Esophagus squamous epithelium (tissue), 5 donors: ENCODE data around the gene CX3CL1. TPM values are rescaled to one million over a fixed set of nuclear protein-coding genes. Genes with fewer than 3 reads are reported as not detected.

Experiments
- DNase-seq: peaks from one replicate; lab custom pipeline; 2025; lab: John Stamatoyannopoulos, UW
- H3K27ac ChIP-seq, 4 donors: fragments of 200-600 bp; sonication (generic); one replicate each; pipeline ENCODE4 v1.5.1; 2016 to 2019; ENCODE audit warnings: mild to moderate bottlenecking in 1 of 4
- H3K27me3 ChIP-seq, 4 donors: fragments of 200-600 bp; sonication (generic); 1 replicate in 3 of 4; 2 replicates in 1 of 4; pipeline versions ENCODE4 v1.5.1 to v1.6.0; 2017 to 2021; ENCODE audit warnings: antibody characterized with exemption in 1 of 4
- H3K36me3 ChIP-seq, 3 donors: fragments of 200-600 bp; sonication (generic); one replicate each; pipeline ENCODE4 v1.5.1; 2016 to 2019
- H3K4me1 ChIP-seq, 3 donors: fragments of 200-600 bp; sonication (generic); one replicate each; pipeline ENCODE4 v1.5.1; 2017 to 2019
- H3K4me3 ChIP-seq, 4 donors: fragments of 200-600 bp; sonication (generic); 1 replicate in 3 of 4; 2 replicates in 1 of 4; pipeline ENCODE4 v1.5.1; 2016 to 2019; ENCODE audit warnings: mild to moderate bottlenecking in 2 of 4, moderate library complexity in 1 of 4
- H3K9me3 ChIP-seq, 3 donors: fragments of 200-600 bp; sonication (generic); one replicate each; pipeline ENCODE4 v1.5.1; 2016 to 2019
- CTCF ChIP-seq, 6 experiments: fragments of 450-650 bp in 4 of 6; fragments of 200-600 bp in 2 of 6; sonication (generic) in 2 of 6; IDR thresholded peaks; one replicate each; pipeline ENCODE4 v1.5.1; 2016 to 2019; ENCODE audit warnings: antibody characterized with exemption in 6 of 6, mild to moderate bottlenecking in 4 of 6, moderate library complexity in 4 of 6
- POLR2A ChIP-seq, 4 donors: fragments of 450-650 bp; IDR thresholded peaks; one replicate each; pipeline ENCODE4 v1.6.1; 2017; ENCODE audit warnings: antibody characterized with exemption in 4 of 4, mild to moderate bottlenecking in 4 of 4, moderate library complexity in 3 of 4
- WGBS, 2 donors: methylation state at CpG; one replicate each; pipeline ENCODE4 v1.1.5; 2018; 5-methylcytosine and 5-hydroxymethylcytosine counted together
- intact Hi-C: fragments of 100-400 bp; cut with DNase I; formaldehyde crosslinking; loops from one replicate; pipeline ENCODE4 v1.15.0; 2022
- small RNA-seq, 4 donors: library from RNA; depleted of rRNA; stranded (forward); fragments of <200 nt; gene quantifications; one replicate each; pipeline ENCODE3, GENCODE V24; 2016
- total RNA-seq, 4 donors: library from RNA; depleted of rRNA; stranded (reverse); fragments of >200 nt; gene quantifications; one replicate each; pipeline ENCODE4 v1.1.0, GENCODE V29; 2016
- donor health status: DM: yes; HTN: yes; CAD: no.

Gene CX3CL1
- total RNA-seq, 4 donors from 2014 or later, result 3.3 to 14.8 (median 7.4) TPM

- Histone ChIP-seq H3K27me3 (no peaks in the 10 kb centered on the region), H3K4me3 (no peak overlapping the region), H3K9me3 (no peaks in the 10 kb centered on the region), H3K27ac (no peak overlapping the region), H3K36me3 (peaks cover 23 to 100% (median 56%) of the 10 kb centered on the region in 3 donors), H3K4me1 (no peaks in the 10 kb centered on the region)
- 94 to 100% methylated on average over 2 of the region's 2 CpGs for WGBS, 2 donors
- TF ChIP-seq CTCF (IDR thresholded peaks at IDR 0.05) (no peak), POLR2A (IDR thresholded peaks at IDR 0.05) (no peak)
- intact Hi-C loops, result no loop called here
- no peak for DNase-seq
Measured at GRCh38 chr16:57434003-57434402, 61.7 kb downstream of the CX3CL1 start.

Small RNA genes lying within 50 kb of the gene (small RNA-seq; reads per million reads assigned to genes)
- 0 reads per million in 4 donors for gene AC108081.1

Other genes with a start within 250 kb of the CX3CL1 start
- gene PSME3IP1, start 186.5 kb upstream of the CX3CL1 start, total RNA-seq, result 10 to 100 TPM; 40.7 to 65.6 (median 51.3) TPM
- 10 to 100 TPM; 13.7 to 27.2 (median 23.1) TPM for gene RSPRY1, start 186.2 kb upstream of the CX3CL1 start, total RNA-seq
- 10 to 100 TPM; 44.5 to 75.1 (median 54.6) TPM for gene ARL2BP, start 127.2 kb upstream of the CX3CL1 start, total RNA-seq
- 10 to 100 TPM; 15.5 to 38.5 (median 31.5) TPM for gene PLLP, start 87.8 kb upstream of the CX3CL1 start, total RNA-seq
- 1 to 10 TPM in 1 of 4 donors, under 1 TPM in 3; 0.09 to 1.6 (median 0.38) TPM for gene CCL22, start 13.7 kb upstream of the CX3CL1 start, total RNA-seq
- gene CCL17, start 32.3 kb downstream of the CX3CL1 start, total RNA-seq, result 1 to 10 TPM in 1 of 4 donors, under 1 TPM in 1, not detected in 2; 0.64 to 1.3 TPM
- 10 to 100 TPM; 30.5 to 42.9 (median 33.5) TPM for gene CIAPIN1, start 74.9 kb downstream of the CX3CL1 start, total RNA-seq
- gene COQ9, start 75.0 kb downstream of the CX3CL1 start, total RNA-seq, result 10 to 100 TPM; 43.6 to 62.0 (median 53.4) TPM
- 10 to 100 TPM; 58.8 to 86.8 (median 71.1) TPM for gene POLR2C, start 90.2 kb downstream of the CX3CL1 start, total RNA-seq
- 10 to 100 TPM; 20.7 to 42.7 (median 28.8) TPM for gene DOK4, start 114.0 kb downstream of the CX3CL1 start, total RNA-seq
- gene CCDC102A, start 164.1 kb downstream of the CX3CL1 start, total RNA-seq, result 10 to 100 TPM in 1 of 4 donors, 1 to 10 TPM in 3; 3.5 to 10.9 (median 6.9) TPM
- 1 to 10 TPM in 2 of 4 donors, under 1 TPM in 2; 0.34 to 1.3 (median 0.91) TPM for gene ADGRG5, start 170.2 kb downstream of the CX3CL1 start, total RNA-seq